ENCODE measurements around the gene DMRTC2.
A peak's percentile ranks its signal among the peaks of the same experiment; 100 is the strongest.

DMRTC2 gene

GRCh38 chr19:41845001-41845050 is at the start of gene DMRTC2:
Gene DMRTC2, plus strand, starts transcription at chr19:41845042. Its CDS starts 2,387 bp downstream, at chr19:41847429.
- DNase-seq: no peak

- DNase-seq: no peak
These were observed 48.5 kb upstream of the DMRTC2 start, which contains the start of gene CEACAM3 for GRCh38 chr19:41796362-41796761. Gene CEACAM3, plus strand, starts transcription at chr19:41796587. Its CDS starts 91 bp downstream, at chr19:41796678.

- no peak for DNase-seq
These were observed 47.9 kb upstream of the DMRTC2 start for GRCh38 chr19:41796901-41797300.

GRCh38 chr19:41799444-41800000 is 45.3 kb upstream of the DMRTC2 start:
- no peak for DNase-seq

GRCh38 chr19:41801031-41801430 is 43.8 kb upstream of the DMRTC2 start:
- DNase-seq: no peak

- DNase-seq: peak; percentile 12
These were observed 43.0 kb upstream of the DMRTC2 start for GRCh38 chr19:41801792-41802211.

- no peak for DNase-seq
These were observed 42.1 kb upstream of the DMRTC2 start for GRCh38 chr19:41802770-41803169.

- DNase-seq: no peak
These were observed 40.5 kb upstream of the DMRTC2 start for GRCh38 chr19:41804336-41804735.

GRCh38 chr19:41807176-41807575 is 37.7 kb upstream of the DMRTC2 start:
- DNase-seq: no peak

GRCh38 chr19:41808663-41809566 is 35.9 kb upstream of the DMRTC2 start:
- DNase-seq: peak; percentile 10

GRCh38 chr19:41810301-41810700 is 34.5 kb upstream of the DMRTC2 start:
- DNase-seq: no peak

GRCh38 chr19:41811036-41811435 is 33.8 kb upstream of the DMRTC2 start:
- peak; percentile 15 for DNase-seq

- DNase-seq: no peak
These were observed 32.9 kb upstream of the DMRTC2 start for GRCh38 chr19:41811981-41812380.

GRCh38 chr19:41813911-41814310 is 30.9 kb upstream of the DMRTC2 start:
- no peak for DNase-seq

GRCh38 chr19:41815301-41815700 is 29.5 kb upstream of the DMRTC2 start:
- DNase-seq: no peak

GRCh38 chr19:41816761-41817160 is 28.1 kb upstream of the DMRTC2 start:
- no peak for DNase-seq

- DNase-seq: peak; percentile 64
These were observed 23.7 kb upstream of the DMRTC2 start for GRCh38 chr19:41821003-41821735.

- no peak for DNase-seq
These were observed 6.7 kb upstream of the DMRTC2 start for GRCh38 chr19:41837981-41838708.

- DNase-seq: no peak
These were observed 5.6 kb upstream of the DMRTC2 start for GRCh38 chr19:41839211-41839610.

GRCh38 chr19:41843371-41843770 is 1.5 kb upstream of the DMRTC2 start:
- no peak for DNase-seq

- no peak for DNase-seq
These were observed 241 bp upstream of the DMRTC2 start, which contains the start of gene LYPD4 for GRCh38 chr19:41844601-41845000. Gene LYPD4, minus strand, starts transcription at chr19:41844683. Its CDS starts 5,398 bp downstream, at chr19:41839285.

- DNase-seq: no peak
These were observed 279 bp downstream of the DMRTC2 start for GRCh38 chr19:41845051-41845590.
